Measurements from ENCODE around the gene LRRC8A. TPM values are rescaled to one million over a fixed set of nuclear protein-coding genes. Genes with fewer than 3 reads are reported as not detected.

The LRRC8A gene
- total and polyA plus RNA-seq, 2 of the 13 experiments (the other 11 are each of a cell fraction or from before 2014, with no cell fraction given) = 16.1 to 40.6 TPM

DNA sequence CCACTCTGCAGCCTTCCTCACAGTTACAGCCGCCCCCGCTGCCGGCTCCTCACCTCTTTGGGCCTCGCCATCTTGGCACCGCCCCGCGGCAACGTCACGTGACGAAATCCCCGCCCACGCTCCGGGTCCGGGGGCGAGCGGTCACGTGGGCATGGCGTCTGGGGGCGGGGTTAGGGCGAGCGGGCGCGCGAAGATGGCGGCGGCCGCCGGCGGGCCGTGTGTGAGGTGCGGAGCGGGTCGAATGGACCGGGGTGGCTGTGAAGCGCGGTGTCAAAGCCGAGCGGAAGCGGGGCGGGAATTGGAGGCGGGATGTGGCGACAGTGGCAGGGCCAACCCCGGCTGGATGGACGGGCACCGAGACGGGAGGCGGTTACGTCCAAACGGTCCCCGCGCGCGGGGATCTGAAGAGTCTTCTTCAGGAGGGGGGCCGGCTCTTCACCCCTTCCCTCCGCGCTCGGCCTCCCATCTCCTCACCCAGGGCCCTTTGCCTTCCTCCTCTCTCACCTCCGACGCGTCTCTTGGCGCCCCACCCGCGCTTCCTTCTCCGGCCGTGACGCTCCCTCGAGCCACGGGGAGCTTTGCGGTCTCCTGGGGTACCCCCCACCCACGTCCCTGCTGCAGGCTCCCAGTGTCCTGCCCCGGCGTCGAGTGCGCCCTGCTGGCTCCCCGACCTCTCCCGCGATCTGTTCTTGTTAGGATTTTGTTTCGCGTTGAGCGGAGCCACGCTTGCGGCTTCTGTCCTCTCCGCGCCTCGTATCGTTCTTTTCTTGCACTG, 65.8 kb downstream of the LRRC8A start, which contains the start of the genes DOLK and NUP188 (continued):
- TF ChIP-seq, protein P1, sequence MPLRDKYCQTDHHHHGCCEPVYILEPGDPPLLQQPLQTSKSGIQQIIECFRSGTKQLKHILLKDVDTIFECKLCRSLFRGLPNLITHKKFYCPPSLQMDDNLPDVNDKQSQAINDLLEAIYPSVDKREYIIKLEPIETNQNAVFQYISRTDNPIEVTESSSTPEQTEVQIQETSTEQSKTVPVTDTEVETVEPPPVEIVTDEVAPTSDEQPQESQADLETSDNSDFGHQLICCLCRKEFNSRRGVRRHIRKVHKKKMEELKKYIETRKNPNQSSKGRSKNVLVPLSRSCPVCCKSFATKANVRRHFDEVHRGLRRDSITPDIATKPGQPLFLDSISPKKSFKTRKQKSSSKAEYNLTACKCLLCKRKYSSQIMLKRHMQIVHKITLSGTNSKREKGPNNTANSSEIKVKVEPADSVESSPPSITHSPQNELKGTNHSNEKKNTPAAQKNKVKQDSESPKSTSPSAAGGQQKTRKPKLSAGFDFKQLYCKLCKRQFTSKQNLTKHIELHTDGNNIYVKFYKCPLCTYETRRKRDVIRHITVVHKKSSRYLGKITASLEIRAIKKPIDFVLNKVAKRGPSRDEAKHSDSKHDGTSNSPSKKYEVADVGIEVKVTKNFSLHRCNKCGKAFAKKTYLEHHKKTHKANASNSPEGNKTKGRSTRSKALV (CRISPR knock-in tag; IDR thresholded peaks at IDR 0.05) = 0 out of 2 replicates have a peak, but pooled peaks have one; percentile 24
- TF ChIP-seq, protein P2, sequence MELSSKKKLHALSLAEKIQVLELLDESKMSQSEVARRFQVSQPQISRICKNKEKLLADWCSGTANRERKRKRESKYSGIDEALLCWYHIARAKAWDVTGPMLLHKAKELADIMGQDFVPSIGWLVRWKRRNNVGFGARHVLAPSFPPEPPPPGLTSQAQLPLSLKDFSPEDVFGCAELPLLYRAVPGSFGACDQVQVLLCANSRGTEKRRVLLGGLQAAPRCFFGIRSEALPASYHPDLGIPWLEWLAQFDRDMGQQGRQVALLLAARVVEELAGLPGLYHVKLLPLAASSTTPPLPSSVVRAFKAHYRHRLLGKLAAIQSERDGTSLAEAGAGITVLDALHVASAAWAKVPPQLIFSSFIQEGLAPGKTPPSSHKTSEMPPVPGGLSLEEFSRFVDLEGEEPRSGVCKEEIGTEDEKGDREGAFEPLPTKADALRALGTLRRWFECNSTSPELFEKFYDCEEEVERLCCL (CRISPR knock-in tag; IDR thresholded peaks at IDR 0.05; ENCODE audit: borderline replicate concordance) = 0 out of 2 replicates have a peak, but pooled peaks have one; percentile 61
- TF ChIP-seq, protein P3, sequence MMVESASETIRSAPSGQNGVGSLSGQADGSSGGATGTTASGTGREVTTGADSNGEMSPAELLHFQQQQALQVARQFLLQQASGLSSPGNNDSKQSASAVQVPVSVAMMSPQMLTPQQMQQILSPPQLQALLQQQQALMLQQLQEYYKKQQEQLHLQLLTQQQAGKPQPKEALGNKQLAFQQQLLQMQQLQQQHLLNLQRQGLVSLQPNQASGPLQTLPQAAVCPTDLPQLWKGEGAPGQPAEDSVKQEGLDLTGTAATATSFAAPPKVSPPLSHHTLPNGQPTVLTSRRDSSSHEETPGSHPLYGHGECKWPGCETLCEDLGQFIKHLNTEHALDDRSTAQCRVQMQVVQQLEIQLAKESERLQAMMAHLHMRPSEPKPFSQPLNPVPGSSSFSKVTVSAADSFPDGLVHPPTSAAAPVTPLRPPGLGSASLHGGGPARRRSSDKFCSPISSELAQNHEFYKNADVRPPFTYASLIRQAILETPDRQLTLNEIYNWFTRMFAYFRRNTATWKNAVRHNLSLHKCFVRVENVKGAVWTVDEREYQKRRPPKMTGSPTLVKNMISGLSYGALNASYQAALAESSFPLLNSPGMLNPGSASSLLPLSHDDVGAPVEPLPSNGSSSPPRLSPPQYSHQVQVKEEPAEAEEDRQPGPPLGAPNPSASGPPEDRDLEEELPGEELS (CRISPR knock-in tag; IDR thresholded peaks at IDR 0.05) = peak; percentile 53
- TF ChIP-seq, protein P4, sequence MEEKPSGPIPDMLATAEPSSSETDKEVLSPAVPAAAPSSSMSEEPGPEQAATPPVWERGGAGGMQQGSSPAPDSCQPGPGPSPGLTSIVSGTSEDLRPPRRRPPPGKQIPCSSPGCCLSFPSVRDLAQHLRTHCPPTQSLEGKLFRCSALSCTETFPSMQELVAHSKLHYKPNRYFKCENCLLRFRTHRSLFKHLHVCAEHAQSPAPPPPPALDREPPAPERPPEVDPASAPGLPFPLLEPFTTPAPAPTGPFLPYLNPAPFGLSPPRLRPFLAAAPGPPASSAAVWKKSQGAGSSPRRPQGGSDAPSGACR (CRISPR knock-in tag; IDR thresholded peaks at IDR 0.05) = peak; percentile 90; the same call in 1 of the 2 replicates
- TF ChIP-seq NR3C1 (CRISPR knock-in tag; IDR thresholded peaks at IDR 0.05) (no peak), NFKB2 (CRISPR knock-in tag; IDR thresholded peaks at IDR 0.05; ENCODE audit: borderline replicate concordance) (peak; percentile 76; the same call in 1 of the 2 replicates), NFRKB (IDR thresholded peaks at IDR 0.05) (no peak), KMT2A (CRISPR knock-in tag; IDR thresholded peaks at IDR 0.05) (peak; percentile 89), ZNF841 (CRISPR knock-in tag; IDR thresholded peaks at IDR 0.05; ENCODE audit: borderline replicate concordance) (peak; percentile 68; the same call in 1 of the 2 replicates), KAT8 (CRISPR knock-in tag; IDR thresholded peaks at IDR 0.05) (peak; percentile 93), SSRP1 (CRISPR knock-in tag; IDR thresholded peaks at IDR 0.05) (no peak), RARG (CRISPR knock-in tag; IDR thresholded peaks at IDR 0.05; ENCODE audit: low read depth) (no peak), HNF4A (CRISPR knock-in tag; IDR thresholded peaks at IDR 0.05) (0 out of 2 replicates have a peak, but pooled peaks have one; percentile 15), ZNF121 (CRISPR knock-in tag; IDR thresholded peaks at IDR 0.05) (no peak)
- TF ChIP-seq, protein P5, sequence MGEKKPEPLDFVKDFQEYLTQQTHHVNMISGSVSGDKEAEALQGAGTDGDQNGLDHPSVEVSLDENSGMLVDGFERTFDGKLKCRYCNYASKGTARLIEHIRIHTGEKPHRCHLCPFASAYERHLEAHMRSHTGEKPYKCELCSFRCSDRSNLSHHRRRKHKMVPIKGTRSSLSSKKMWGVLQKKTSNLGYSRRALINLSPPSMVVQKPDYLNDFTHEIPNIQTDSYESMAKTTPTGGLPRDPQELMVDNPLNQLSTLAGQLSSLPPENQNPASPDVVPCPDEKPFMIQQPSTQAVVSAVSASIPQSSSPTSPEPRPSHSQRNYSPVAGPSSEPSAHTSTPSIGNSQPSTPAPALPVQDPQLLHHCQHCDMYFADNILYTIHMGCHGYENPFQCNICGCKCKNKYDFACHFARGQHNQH (CRISPR knock-in tag; IDR thresholded peaks at IDR 0.05) = peak; percentile 62; the same call in 1 of the 2 replicates
- TF ChIP-seq, protein P6, sequence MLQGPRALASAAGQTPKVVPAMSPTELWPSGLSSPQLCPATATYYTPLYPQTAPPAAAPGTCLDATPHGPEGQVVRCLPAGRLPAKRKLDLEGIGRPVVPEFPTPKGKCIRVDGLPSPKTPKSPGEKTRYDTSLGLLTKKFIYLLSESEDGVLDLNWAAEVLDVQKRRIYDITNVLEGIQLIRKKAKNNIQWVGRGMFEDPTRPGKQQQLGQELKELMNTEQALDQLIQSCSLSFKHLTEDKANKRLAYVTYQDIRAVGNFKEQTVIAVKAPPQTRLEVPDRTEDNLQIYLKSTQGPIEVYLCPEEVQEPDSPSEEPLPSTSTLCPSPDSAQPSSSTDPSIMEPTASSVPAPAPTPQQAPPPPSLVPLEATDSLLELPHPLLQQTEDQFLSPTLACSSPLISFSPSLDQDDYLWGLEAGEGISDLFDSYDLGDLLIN (CRISPR knock-in tag; IDR thresholded peaks at IDR 0.05; ENCODE audit: borderline replicate concordance) = peak; percentile 64; the same call in 1 of the 2 replicates
- TF ChIP-seq, protein P7, sequence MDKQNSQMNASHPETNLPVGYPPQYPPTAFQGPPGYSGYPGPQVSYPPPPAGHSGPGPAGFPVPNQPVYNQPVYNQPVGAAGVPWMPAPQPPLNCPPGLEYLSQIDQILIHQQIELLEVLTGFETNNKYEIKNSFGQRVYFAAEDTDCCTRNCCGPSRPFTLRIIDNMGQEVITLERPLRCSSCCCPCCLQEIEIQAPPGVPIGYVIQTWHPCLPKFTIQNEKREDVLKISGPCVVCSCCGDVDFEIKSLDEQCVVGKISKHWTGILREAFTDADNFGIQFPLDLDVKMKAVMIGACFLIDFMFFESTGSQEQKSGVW (CRISPR knock-in tag; IDR thresholded peaks at IDR 0.05; ENCODE audit: borderline replicate concordance) = no peak
